HepG2 (cell line): ENCODE results near the gene CATSPERE. TPM values are rescaled to one million over a fixed set of nuclear protein-coding genes. Genes with fewer than 3 reads are reported as not detected.

Experiments used
- AKAP8 ChIP-seq: sonication (generic); formaldehyde crosslinking; IDR thresholded peaks from 2 replicates; pipeline ENCODE4 v1.5.1; 2020; ENCODE audit warnings: mild to moderate bottlenecking, missing genetic modification reagents
- ATAD3A ChIP-seq: sonication (generic); formaldehyde crosslinking; IDR thresholded peaks from 2 replicates; pipeline ENCODE4 v1.4.0; 2020; ENCODE audit warnings: missing genetic modification reagents
- CBFB ChIP-seq: sonication (generic); formaldehyde crosslinking; IDR thresholded peaks from 2 replicates; pipeline ENCODE4 v1.4.0; 2020; ENCODE audit warnings: missing genetic modification reagents
- HCFC1 ChIP-seq: fragments of 150-350 bp; IDR thresholded peaks from 2 replicates; pipeline ENCODE4 v1.6.1; 2014; ENCODE audit warnings: low read depth, low read length
- HNRNPL ChIP-seq: fragments of 200-400 bp; formaldehyde crosslinking; IDR thresholded peaks from 2 replicates; pipeline ENCODE4 v1.6.1; 2017; ENCODE audit warnings: mild to moderate bottlenecking, low read depth, low read length
- MYNN ChIP-seq: sonication (generic); formaldehyde crosslinking; IDR thresholded peaks from 2 replicates; pipeline ENCODE4 v1.4.0; 2020; ENCODE audit warnings: mild to moderate bottlenecking, low read depth, missing genetic modification reagents
- TAF1 ChIP-seq: sonication (generic); formaldehyde crosslinking; IDR thresholded peaks from 2 replicates; pipeline ENCODE4 v1.4.0; 2020; ENCODE audit warnings: missing genetic modification reagents
- TOPORS ChIP-seq: sonication (generic); formaldehyde crosslinking; IDR thresholded peaks from 2 replicates; pipeline ENCODE4 v1.8.0; 2023; ENCODE audit warnings: mild to moderate bottlenecking, missing genetic modification reagents
- ZNF160 ChIP-seq: sonication (generic); formaldehyde crosslinking; IDR thresholded peaks from 2 replicates; pipeline ENCODE4 v1.8.0; 2022; ENCODE audit warnings: mild to moderate bottlenecking, inconsistent platforms, missing genetic modification reagents
- ZNF232 ChIP-seq: sonication (generic); formaldehyde crosslinking; IDR thresholded peaks from 2 replicates; pipeline ENCODE4 v1.4.0; 2020; ENCODE audit warnings: missing genetic modification reagents, borderline replicate concordance
- polyA plus RNA-seq, 8 experiments: library from polyadenylated mRNA; depleted of rRNA in 3 of 8; stranded (reverse) in 7 of 8; unstranded in 1 of 8; fragments of >200 nt; fragmentation: Illumina TruSeq in 4 of 8; extraction: Trizol in 4 of 8; gene quantifications; 2 replicates each; pipeline versions ENCODE4 v1.2.1 to v1.2.3, GENCODE V29; 2011 to 2016; ENCODE audit warnings: low read depth in 4 of 8, missing spikeins in 1 of 8, mixed read lengths in 1 of 8; ENCODE audit not compliant: insufficient read depth in 1 of 8
- total RNA-seq, 5 experiments: library from RNA; depleted of rRNA; stranded (reverse); fragments of >200 nt; fragmentation: Illumina TruSeq; extraction: Trizol; gene quantifications; 2 replicates each; pipeline ENCODE4 v1.2.3, GENCODE V29; 2016; ENCODE audit warnings: low read depth in 1 of 5
- TF ChIP-seq, protein P1 (sequence below): sonication (generic); formaldehyde crosslinking; IDR thresholded peaks from 2 replicates; pipeline ENCODE4 v1.4.0; 2020; ENCODE audit warnings: missing genetic modification reagents, borderline replicate concordance
- TF ChIP-seq, protein P2 (sequence below): sonication (generic); formaldehyde crosslinking; conservative IDR thresholded peaks from 2 replicates; pipeline ENCODE4 v1.4.0; 2020; ENCODE audit warnings: missing genetic modification reagents
- TF ChIP-seq, protein P3 (sequence below): sonication (generic); formaldehyde crosslinking; IDR thresholded peaks from 2 replicates; pipeline ENCODE4 v1.4.0; 2020; ENCODE audit warnings: missing genetic modification reagents
- TF ChIP-seq, protein P4 (sequence below): sonication (generic); formaldehyde crosslinking; IDR thresholded peaks from 2 replicates; pipeline ENCODE4 v1.4.0; 2020; ENCODE audit warnings: missing genetic modification reagents

CATSPERE gene
- total and polyA plus RNA-seq, 2 of the 13 experiments (the other 11 are each of a cell fraction or from before 2014, with no cell fraction given): 0.34 to 0.51 TPM

DNA sequence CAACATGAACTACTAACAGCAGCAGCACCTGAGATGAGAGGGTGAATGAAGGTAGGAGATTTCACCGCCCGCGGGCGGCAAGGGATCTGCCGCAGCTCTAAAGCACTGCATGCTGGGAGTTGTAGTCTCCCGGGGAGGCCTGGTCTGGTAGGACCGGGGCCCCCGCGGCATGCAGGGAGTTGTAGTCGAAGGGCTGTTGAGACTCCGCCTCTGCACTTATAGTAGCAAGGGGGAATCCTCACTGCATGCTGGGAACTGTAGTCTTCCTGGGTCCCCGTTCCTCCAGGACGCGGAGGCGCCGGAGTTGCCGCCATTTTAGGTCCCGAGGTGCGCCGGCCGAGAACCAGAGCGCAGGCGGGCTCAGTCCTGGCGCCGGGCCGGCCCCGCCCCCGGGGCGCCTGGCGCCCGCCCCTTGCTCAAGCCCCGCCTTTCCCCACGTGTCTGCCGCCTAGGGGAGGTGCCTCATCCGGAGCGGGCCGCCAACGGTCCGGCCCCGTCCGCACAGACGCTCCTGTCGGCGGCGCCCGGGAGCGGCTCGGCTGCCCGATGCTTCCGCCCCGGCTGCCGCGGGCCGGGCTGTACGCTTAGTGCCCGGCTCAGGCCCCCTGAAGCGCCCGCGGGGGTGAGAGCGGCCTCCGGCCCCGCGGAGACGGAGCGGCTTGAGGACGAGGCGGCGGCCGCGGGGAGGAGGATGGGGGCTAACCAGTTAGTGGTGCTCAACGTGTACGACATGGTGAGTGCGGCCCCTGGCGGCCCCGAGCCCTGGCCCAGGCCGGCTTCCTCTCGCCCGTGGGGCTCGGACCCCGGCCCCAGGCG is 191.8 kb downstream of the CATSPERE start, which contains the start of gene DESI2 (continued):
- TF ChIP-seq, protein P1, sequence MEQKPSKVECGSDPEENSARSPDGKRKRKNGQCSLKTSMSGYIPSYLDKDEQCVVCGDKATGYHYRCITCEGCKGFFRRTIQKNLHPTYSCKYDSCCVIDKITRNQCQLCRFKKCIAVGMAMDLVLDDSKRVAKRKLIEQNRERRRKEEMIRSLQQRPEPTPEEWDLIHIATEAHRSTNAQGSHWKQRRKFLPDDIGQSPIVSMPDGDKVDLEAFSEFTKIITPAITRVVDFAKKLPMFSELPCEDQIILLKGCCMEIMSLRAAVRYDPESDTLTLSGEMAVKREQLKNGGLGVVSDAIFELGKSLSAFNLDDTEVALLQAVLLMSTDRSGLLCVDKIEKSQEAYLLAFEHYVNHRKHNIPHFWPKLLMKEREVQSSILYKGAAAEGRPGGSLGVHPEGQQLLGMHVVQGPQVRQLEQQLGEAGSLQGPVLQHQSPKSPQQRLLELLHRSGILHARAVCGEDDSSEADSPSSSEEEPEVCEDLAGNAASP (CRISPR knock-in tag): 0 out of 2 replicates have a peak, but pooled peaks have one; percentile 21
- TF ChIP-seq TAF1 (CRISPR knock-in tag) (peak; percentile 82), AKAP8 (CRISPR knock-in tag) (peak; percentile 43; the same call in 1 of the 2 replicates), HNRNPL (no peak), HCFC1 (peak; percentile 97), MYNN (CRISPR knock-in tag) (no peak), ZNF232 (no peak), ZNF160 (CRISPR knock-in tag) (peak; percentile 80; the same call in 1 of the 2 replicates), CBFB (CRISPR knock-in tag) (0 out of 2 replicates have a peak, but pooled peaks have one; percentile 36), TOPORS (CRISPR knock-in tag) (peak; percentile 52; the same call in 1 of the 2 replicates), ATAD3A (CRISPR knock-in tag) (no peak)
- TF ChIP-seq, protein P2, sequence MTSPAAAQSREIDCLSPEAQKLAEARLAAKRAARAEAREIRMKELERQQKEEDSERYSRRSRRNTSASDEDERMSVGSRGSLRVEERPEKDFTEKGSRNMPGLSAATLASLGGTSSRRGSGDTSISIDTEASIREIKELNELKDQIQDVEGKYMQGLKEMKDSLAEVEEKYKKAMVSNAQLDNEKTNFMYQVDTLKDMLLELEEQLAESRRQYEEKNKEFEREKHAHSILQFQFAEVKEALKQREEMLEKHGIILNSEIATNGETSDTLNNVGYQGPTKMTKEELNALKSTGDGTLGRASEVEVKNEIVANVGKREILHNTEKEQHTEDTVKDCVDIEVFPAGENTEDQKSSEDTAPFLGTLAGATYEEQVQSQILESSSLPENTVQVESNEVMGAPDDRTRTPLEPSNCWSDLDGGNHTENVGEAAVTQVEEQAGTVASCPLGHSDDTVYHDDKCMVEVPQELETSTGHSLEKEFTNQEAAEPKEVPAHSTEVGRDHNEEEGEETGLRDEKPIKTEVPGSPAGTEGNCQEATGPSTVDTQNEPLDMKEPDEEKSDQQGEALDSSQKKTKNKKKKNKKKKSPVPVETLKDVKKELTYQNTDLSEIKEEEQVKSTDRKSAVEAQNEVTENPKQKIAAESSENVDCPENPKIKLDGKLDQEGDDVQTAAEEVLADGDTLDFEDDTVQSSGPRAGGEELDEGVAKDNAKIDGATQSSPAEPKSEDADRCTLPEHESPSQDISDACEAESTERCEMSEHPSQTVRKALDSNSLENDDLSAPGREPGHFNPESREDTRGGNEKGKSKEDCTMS (CRISPR knock-in tag): no peak
- TF ChIP-seq, protein P3, sequence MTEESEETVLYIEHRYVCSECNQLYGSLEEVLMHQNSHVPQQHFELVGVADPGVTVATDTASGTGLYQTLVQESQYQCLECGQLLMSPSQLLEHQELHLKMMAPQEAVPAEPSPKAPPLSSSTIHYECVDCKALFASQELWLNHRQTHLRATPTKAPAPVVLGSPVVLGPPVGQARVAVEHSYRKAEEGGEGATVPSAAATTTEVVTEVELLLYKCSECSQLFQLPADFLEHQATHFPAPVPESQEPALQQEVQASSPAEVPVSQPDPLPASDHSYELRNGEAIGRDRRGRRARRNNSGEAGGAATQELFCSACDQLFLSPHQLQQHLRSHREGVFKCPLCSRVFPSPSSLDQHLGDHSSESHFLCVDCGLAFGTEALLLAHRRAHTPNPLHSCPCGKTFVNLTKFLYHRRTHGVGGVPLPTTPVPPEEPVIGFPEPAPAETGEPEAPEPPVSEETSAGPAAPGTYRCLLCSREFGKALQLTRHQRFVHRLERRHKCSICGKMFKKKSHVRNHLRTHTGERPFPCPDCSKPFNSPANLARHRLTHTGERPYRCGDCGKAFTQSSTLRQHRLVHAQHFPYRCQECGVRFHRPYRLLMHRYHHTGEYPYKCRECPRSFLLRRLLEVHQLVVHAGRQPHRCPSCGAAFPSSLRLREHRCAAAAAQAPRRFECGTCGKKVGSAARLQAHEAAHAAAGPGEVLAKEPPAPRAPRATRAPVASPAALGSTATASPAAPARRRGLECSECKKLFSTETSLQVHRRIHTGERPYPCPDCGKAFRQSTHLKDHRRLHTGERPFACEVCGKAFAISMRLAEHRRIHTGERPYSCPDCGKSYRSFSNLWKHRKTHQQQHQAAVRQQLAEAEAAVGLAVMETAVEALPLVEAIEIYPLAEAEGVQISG (CRISPR knock-in tag): peak; percentile 87
- TF ChIP-seq, protein P4, sequence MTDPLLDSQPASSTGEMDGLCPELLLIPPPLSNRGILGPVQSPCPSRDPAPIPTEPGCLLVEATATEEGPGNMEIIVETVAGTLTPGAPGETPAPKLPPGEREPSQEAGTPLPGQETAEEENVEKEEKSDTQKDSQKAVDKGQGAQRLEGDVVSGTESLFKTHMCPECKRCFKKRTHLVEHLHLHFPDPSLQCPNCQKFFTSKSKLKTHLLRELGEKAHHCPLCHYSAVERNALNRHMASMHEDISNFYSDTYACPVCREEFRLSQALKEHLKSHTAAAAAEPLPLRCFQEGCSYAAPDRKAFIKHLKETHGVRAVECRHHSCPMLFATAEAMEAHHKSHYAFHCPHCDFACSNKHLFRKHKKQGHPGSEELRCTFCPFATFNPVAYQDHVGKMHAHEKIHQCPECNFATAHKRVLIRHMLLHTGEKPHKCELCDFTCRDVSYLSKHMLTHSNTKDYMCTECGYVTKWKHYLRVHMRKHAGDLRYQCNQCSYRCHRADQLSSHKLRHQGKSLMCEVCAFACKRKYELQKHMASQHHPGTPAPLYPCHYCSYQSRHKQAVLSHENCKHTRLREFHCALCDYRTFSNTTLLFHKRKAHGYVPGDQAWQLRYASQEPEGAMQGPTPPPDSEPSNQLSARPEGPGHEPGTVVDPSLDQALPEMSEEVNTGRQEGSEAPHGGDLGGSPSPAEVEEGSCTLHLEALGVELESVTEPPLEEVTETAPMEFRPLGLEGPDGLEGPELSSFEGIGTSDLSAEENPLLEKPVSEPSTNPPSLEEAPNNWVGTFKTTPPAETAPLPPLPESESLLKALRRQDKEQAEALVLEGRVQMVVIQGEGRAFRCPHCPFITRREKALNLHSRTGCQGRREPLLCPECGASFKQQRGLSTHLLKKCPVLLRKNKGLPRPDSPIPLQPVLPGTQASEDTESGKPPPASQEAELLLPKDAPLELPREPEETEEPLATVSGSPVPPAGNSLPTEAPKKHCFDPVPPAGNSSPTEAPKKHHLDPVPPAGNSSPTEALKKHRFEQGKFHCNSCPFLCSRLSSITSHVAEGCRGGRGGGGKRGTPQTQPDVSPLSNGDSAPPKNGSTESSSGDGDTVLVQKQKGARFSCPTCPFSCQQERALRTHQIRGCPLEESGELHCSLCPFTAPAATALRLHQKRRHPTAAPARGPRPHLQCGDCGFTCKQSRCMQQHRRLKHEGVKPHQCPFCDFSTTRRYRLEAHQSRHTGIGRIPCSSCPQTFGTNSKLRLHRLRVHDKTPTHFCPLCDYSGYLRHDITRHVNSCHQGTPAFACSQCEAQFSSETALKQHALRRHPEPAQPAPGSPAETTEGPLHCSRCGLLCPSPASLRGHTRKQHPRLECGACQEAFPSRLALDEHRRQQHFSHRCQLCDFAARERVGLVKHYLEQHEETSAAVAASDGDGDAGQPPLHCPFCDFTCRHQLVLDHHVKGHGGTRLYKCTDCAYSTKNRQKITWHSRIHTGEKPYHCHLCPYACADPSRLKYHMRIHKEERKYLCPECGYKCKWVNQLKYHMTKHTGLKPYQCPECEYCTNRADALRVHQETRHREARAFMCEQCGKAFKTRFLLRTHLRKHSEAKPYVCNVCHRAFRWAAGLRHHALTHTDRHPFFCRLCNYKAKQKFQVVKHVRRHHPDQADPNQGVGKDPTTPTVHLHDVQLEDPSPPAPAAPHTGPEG (CRISPR knock-in tag): peak; percentile 84
